Left lung (tissue), 10 donors: ENCODE measurements around the gene FADS2. TPM values are rescaled to one million over a fixed set of nuclear protein-coding genes. Genes with fewer than 3 reads are reported as not detected.
A peak's percentile ranks its signal among the peaks of the same experiment; 100 is the strongest.

Experiments used
- ATAC-seq: fragments of 200-7000 bp; cut with Tn5 transposase; one replicate; pipeline ENCODE4 v1.9.1; 2020; ENCODE audit warnings: moderate library complexity
- DNase-seq, 4 donors: peaks; one replicate each; pipeline ENCODE4 v3.0.0-alpha.2; 2013 to 2020
- H3K27ac ChIP-seq, 2 donors: fragments of 200-600 bp; sonication (generic) in 1 of 2; one replicate each; pipeline versions ENCODE4 v1.5.0 to v1.8.0; 2020 to 2021
- H3K27me3 ChIP-seq, 2 donors: fragments of 200-600 bp; sonication (generic) in 1 of 2; one replicate each; pipeline versions ENCODE4 v1.5.0 to v1.8.0; 2020 to 2021
- H3K36me3 ChIP-seq, 2 donors: fragments of 200-600 bp; sonication (generic) in 1 of 2; one replicate each; pipeline versions ENCODE4 v1.5.0 to v1.8.0; 2020 to 2021
- H3K4me1 ChIP-seq, 2 donors: fragments of 200-600 bp; one replicate each; pipeline ENCODE4 v1.8.0; 2021
- H3K4me3 ChIP-seq, 2 donors: fragments of 200-600 bp; sonication (generic) in 1 of 2; one replicate each; pipeline versions ENCODE4 v1.5.0 to v1.8.0; 2020 to 2021; ENCODE audit warnings: mild to moderate bottlenecking in 1 of 2
- H3K9me3 ChIP-seq, 2 donors: fragments of 200-600 bp; sonication (generic) in 1 of 2; one replicate each; pipeline versions ENCODE4 v1.5.0 to v1.8.0; 2020 to 2021
- intact Hi-C, 2 donors: fragments of 100-400 bp; cut with DNase I; formaldehyde crosslinking; loops; one replicate each; pipeline versions ENCODE4 v1.11.2 to v1.14.2; 2022
- microRNA-seq, 2 donors: library from miRNA; unstranded; fragments of <30 nt; microRNA quantifications; one replicate each; pipeline ENCODE4, GENCODE V29; 2019
- polyA plus RNA-seq, 6 donors: library from polyadenylated mRNA; unstranded; fragments of 120-200 nt; gene quantifications; one replicate each; pipeline ENCODE4 v1.2.1, GENCODE V29; 2013; ENCODE audit not compliant: insufficient read length in 6 of 6
- total RNA-seq, 2 donors: library from RNA; stranded (reverse); fragmentation: NEBNext Ultra II Directional; extraction: Animal tissue kit (Norgen Biotek cat#: 25700); gene quantifications; one replicate each; pipeline ENCODE4 v1.2.1, GENCODE V29; 2021
- TF ChIP-seq, protein P1 (sequence below), 2 donors: fragments of 200-600 bp; sonication (generic) in 1 of 2; IDR thresholded peaks; one replicate each; pipeline versions ENCODE4 v1.5.0 to v1.8.0; 2021; ENCODE audit warnings: antibody characterized with exemption in 2 of 2
- donor health status: DM: no; HTN: yes; CAD: no.
- donor health status: DM: no; HTN: no; CAD: no.

Gene FADS2
- total and polyA plus RNA-seq, 8 donors = 45.4 to 295 (median 94.9) TPM

- Histone ChIP-seq H3K36me3 (no peaks in the 10 kb centered on the region), H3K4me3 (no peak overlapping the region), H3K27me3 (peaks cover 0 to 41% of the 10 kb centered on the region in 2 donors), H3K4me1 (peaks cover 0 to 45% of the 10 kb centered on the region in 2 donors), H3K27ac (no peak overlapping the region), H3K9me3 (no peaks in the 10 kb centered on the region)
- ATAC-seq = no peak
- TF ChIP-seq, protein P1, sequence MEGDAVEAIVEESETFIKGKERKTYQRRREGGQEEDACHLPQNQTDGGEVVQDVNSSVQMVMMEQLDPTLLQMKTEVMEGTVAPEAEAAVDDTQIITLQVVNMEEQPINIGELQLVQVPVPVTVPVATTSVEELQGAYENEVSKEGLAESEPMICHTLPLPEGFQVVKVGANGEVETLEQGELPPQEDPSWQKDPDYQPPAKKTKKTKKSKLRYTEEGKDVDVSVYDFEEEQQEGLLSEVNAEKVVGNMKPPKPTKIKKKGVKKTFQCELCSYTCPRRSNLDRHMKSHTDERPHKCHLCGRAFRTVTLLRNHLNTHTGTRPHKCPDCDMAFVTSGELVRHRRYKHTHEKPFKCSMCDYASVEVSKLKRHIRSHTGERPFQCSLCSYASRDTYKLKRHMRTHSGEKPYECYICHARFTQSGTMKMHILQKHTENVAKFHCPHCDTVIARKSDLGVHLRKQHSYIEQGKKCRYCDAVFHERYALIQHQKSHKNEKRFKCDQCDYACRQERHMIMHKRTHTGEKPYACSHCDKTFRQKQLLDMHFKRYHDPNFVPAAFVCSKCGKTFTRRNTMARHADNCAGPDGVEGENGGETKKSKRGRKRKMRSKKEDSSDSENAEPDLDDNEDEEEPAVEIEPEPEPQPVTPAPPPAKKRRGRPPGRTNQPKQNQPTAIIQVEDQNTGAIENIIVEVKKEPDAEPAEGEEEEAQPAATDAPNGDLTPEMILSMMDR (IDR thresholded peaks at IDR 0.05) = no peak
- intact Hi-C loops = no loop called here
- DNase-seq = peak in 1 of 4 donors; percentile 23
Measured at GRCh38 chr11:61914471-61915171, 86.5 kb downstream of the FADS2 start.

DNA sequence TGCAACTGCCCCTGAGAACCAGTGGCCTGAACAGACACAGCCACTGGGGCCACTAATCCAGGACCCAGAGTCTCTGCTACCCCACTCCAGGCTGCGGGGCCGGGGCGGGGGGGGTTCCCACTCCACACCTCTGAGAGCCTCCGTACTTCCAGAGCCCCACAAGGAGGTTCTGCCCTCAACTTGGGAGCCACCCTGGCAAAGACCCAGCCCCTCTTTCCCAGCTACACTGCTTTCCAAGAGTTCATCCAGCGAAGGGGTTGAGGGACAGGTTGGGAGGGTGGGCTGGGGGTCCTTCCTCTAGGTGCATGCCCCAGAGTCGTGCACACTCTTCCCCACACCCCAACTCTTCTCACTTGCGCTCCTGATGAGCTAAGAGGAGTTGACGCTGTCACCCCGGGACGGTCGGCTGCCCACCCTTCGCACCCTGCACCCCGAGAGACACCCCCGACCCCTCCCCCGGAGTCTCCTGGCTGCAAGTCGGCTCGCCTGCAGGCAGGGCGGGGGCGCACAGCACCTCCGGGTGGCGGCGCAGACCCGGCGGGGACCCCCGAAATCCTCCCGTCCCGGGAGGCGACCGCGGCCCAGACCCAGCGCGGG is 88.7 kb downstream of the FADS2 start:
- intact Hi-C loops = no loop called here
- H3K4me1 ChIP-seq = peaks cover 0 to 39% of the 10 kb centered on the region in 2 donors

More for the DNA sequence above, 88.7 kb downstream of the FADS2 start:
- H3K36me3 ChIP-seq = no peaks in the 10 kb centered on the region
- ATAC-seq (no peak), DNase-seq (peak in 1 of 4 donors; percentile 62)
- H3K27me3 ChIP-seq = peaks cover 0 to 51% of the 10 kb centered on the region in 2 donors
- no peaks in the 10 kb centered on the region for H3K9me3 ChIP-seq
- peak overlapping the region; percentile 43 to 52 for H3K4me3 ChIP-seq
- TF ChIP-seq, protein P1 (IDR thresholded peaks at IDR 0.05) = no peak
- H3K27ac ChIP-seq = peak overlapping the region; percentile 48 to 53

Small RNAs within 50 kb of the gene (microRNA-seq; reads per million reads assigned to microRNA genes)
- gene MIR6746 = 0.67 to 0.82 reads per million in 2 donors

Other genes starting within 250 kb of the FADS2 start
- gene SYT7, start 247.2 kb upstream of the FADS2 start, total RNA-seq = 1 to 10 TPM; 2.1 to 6.4 TPM
- gene SYT7, start 247.2 kb upstream of the FADS2 start, polyA plus RNA-seq = 1 to 10 TPM; 6.1 to 8.4 (median 7.2) TPM
- gene DAGLA, start 147.9 kb upstream of the FADS2 start, total RNA-seq = 1 to 10 TPM; 4.2 to 4.3 TPM
- gene DAGLA, start 147.9 kb upstream of the FADS2 start, polyA plus RNA-seq = 1 to 10 TPM; 2.2 to 4.3 (median 3.3) TPM
- gene MYRF, start 75.7 kb upstream of the FADS2 start, total RNA-seq = 10 to 100 TPM; 15.4 to 17.3 TPM
- gene MYRF, start 75.7 kb upstream of the FADS2 start, polyA plus RNA-seq = 10 to 100 TPM; 24.3 to 37.2 (median 30.8) TPM
- gene TMEM258, start 35.7 kb upstream of the FADS2 start, total RNA-seq = 100 to 1,000 TPM; 129 to 136 TPM
- gene TMEM258, start 35.7 kb upstream of the FADS2 start, polyA plus RNA-seq = 100 to 1,000 TPM; 150 to 185 (median 168) TPM
- gene FEN1, start 35.4 kb upstream of the FADS2 start, total RNA-seq = 10 to 100 TPM; 13.9 to 23.1 TPM
- 10 to 100 TPM; 24.6 to 42.4 (median 27.3) TPM for gene FEN1, start 35.4 kb upstream of the FADS2 start, polyA plus RNA-seq
- gene FADS1, start 11.3 kb upstream of the FADS2 start, total RNA-seq = 100 to 1,000 TPM in 1 of 2 donors, 10 to 100 TPM in 1; 51.9 to 161 TPM
- gene FADS1, start 11.3 kb upstream of the FADS2 start, polyA plus RNA-seq = 10 to 100 TPM; 21.5 to 41.7 (median 31.3) TPM
- gene FADS3, start 63.2 kb downstream of the FADS2 start, total RNA-seq = 10 to 100 TPM; 64.1 to 71.4 TPM
- gene FADS3, start 63.2 kb downstream of the FADS2 start, polyA plus RNA-seq = 10 to 100 TPM in 5 of 6 donors, 1 to 10 TPM in 1; 8.3 to 14.0 (median 11.3) TPM
- 10 to 100 TPM; 10.8 to 13.3 TPM for gene RAB3IL1, start 89.3 kb downstream of the FADS2 start, total RNA-seq
- gene RAB3IL1, start 89.3 kb downstream of the FADS2 start, polyA plus RNA-seq = 10 to 100 TPM in 4 of 6 donors, 1 to 10 TPM in 2; 9.3 to 15.4 (median 10.8) TPM
- gene BEST1, start 122.1 kb downstream of the FADS2 start, total RNA-seq = 10 to 100 TPM in 1 of 2 donors, 1 to 10 TPM in 1; 3.8 to 14.6 TPM
- gene BEST1, start 122.1 kb downstream of the FADS2 start, polyA plus RNA-seq = 1 to 10 TPM; 4.4 to 7.1 (median 6.6) TPM
- gene FTH1, start 139.3 kb downstream of the FADS2 start, total RNA-seq = 1,000 to 10,000 TPM; 3,536 to 5,494 TPM
- gene FTH1, start 139.3 kb downstream of the FADS2 start, polyA plus RNA-seq = 1,000 to 10,000 TPM; 1,788 to 2,123 (median 2,057) TPM